Duodenal mucosa (tissue), 2 donors: ENCODE data around the gene BCORL1.

ENCODE experiments used
- H3K27ac ChIP-seq: one replicate; pipeline ENCODE4 v1.7.0; 2013; ENCODE audit warnings: low read depth, low read length
- H3K27me3 ChIP-seq, 2 donors: one replicate each; pipeline ENCODE4 v1.7.0; 2013; ENCODE audit warnings: low read length in 2 of 2, control low read depth in 1 of 2; ENCODE audit not compliant: insufficient read depth in 2 of 2, control insufficient read depth in 1 of 2
- H3K36me3 ChIP-seq, 2 donors: one replicate each; pipeline ENCODE4 v1.7.0; 2013; ENCODE audit warnings: low read length in 2 of 2, control low read depth in 1 of 2; ENCODE audit not compliant: insufficient read depth in 2 of 2, control insufficient read depth in 1 of 2
- H3K4me1 ChIP-seq, 2 donors: one replicate each; pipeline ENCODE4 v1.7.0; 2013; ENCODE audit warnings: low read length in 2 of 2, control low read depth in 1 of 2; ENCODE audit not compliant: insufficient read depth in 2 of 2, control insufficient read depth in 1 of 2
- H3K4me3 ChIP-seq, 2 donors: one replicate each; pipeline ENCODE4 v1.7.0; 2013; ENCODE audit warnings: low read length in 2 of 2, low read depth in 1 of 2
- H3K9ac ChIP-seq, 2 donors: one replicate each; pipeline ENCODE4 v1.7.0; 2013; ENCODE audit warnings: low read length in 2 of 2, low read depth in 1 of 2
- H3K9me3 ChIP-seq, 2 donors: one replicate each; pipeline ENCODE4 v1.7.0; 2013; ENCODE audit warnings: low read length in 2 of 2, control low read depth in 1 of 2; ENCODE audit not compliant: control insufficient read depth in 1 of 2

BCORL1 gene

DNA sequence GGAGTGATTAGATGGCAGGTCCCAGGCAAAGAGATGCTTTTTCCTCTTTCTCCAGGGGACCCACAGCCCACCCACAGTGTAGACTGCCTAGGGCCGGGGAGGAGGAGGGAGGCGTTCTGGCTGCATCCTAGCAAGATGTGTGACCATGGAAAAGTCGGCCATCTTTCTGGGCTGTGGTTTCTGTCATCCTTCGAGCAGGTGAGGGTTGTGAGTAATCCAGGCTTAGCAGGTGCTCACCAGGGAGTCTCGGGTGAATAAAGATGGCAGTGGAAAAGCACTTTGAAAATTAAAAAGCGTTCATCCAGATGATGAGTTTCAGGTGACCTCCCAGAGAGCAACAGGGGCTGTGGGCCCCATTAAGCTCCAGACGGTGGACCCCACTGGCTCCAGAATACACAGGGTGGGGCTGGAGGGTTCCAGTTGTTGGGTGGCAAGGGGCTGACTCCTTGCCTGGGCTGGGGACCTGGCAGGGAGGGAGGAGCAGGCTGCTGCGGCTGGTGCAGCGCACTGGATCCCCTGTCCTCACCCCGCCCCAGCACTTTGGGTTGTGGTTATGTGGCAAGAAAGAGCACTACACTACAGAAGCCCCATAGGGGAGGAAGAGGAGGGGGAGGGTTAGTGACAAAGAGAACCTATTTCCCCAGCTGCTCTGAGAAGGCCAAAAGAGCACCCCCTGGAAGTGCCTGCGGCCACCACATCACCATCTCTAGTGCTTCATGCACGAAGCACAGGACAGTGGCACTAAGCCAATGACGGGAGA, 104.2 kb downstream of the BCORL1 start:
- peak overlapping the region; percentile 7 to 18 for H3K9ac ChIP-seq
- no peaks in the 10 kb centered on the region for H3K9me3 ChIP-seq
- peaks cover 25 to 30% of the 10 kb centered on the region in 2 donors for H3K4me1 ChIP-seq
- H3K27me3 ChIP-seq: no peaks in the 10 kb centered on the region
- no peaks in the 10 kb centered on the region for H3K36me3 ChIP-seq
- peak overlapping the region; percentile 10 for H3K27ac ChIP-seq
- H3K4me3 ChIP-seq: peak overlapping the region in 1 of 2 donors; percentile 55

DNA sequence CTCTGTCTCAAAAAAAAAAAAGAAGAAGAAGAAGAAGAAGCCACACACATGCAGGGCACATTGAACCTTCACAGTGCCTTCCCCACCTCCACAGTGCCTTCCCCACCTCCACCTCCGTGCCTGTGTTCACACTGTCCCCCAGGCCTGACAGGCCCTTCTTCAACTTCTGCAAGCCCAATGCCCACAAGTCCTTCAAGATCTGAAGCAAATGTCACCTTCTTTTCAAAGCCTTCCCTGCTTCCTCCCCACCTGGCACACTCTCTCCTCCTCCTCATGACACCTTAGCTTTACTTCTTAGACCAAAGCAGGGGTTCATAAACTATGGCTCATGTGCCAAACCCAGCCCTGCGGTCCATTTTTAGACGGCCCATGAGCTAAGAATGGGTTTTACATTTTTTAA, 107.9 kb downstream of the BCORL1 start:
- Histone ChIP-seq H3K4me3 (no peak overlapping the region), H3K27ac (no peak overlapping the region), H3K9ac (no peak overlapping the region), H3K36me3 (no peaks in the 10 kb centered on the region), H3K4me1 (peaks cover 21 to 25% of the 10 kb centered on the region in 2 donors), H3K9me3 (no peaks in the 10 kb centered on the region), H3K27me3 (no peaks in the 10 kb centered on the region)

DNA sequence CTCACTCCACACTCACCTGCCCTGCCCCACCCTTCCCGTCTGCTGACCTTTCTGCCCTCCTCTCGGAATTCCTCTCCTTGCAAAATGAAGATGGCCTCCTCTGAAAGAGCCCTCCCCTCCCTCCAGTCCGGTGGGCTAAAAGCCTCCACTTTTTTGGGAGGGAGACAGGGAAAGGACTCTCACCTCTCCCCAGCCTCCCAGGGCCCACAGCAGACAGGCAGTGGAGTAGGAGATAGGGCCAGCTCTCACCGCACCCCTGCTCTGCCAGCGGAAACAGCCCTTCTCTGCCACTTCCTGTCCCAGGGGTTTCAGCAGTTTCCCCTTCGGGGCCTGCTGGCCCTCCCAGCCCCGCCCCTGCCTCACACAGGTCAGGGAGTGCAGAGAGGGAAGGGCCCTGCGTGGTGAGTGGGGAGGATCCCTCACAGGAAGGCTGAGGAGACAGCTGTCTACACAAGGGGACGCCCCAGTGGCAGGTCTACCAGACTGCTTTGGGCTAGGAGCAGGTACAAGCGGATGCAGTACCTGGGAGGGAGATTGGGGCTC, 109.6 kb downstream of the BCORL1 start:
- Histone ChIP-seq H3K27ac (no peak overlapping the region), H3K9me3 (no peaks in the 10 kb centered on the region), H3K9ac (peak overlapping the region in 1 of 2 donors; percentile 33), H3K4me3 (peak overlapping the region in 1 of 2 donors; percentile 28), H3K36me3 (no peaks in the 10 kb centered on the region), H3K4me1 (peaks cover 12 to 20% of the 10 kb centered on the region in 2 donors), H3K27me3 (no peaks in the 10 kb centered on the region)

DNA sequence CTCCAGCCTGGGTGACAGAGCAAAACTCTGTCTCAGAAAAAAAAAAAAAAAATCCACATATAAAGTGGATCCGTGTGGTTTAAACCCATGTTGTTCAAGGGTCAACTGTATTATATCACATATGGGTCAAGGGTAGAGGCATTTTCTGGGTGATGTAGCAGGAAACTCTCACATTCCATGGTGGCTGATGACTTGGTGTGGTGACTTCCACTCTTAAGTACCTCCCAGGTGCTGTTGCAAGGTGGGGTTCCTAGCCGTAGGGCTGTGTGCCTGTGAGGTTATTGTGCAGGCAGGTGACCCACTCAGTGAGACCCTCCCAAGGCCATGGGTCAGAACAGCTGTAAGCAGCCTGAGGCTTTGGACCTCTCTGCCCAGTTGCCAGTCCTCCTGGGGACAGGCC, 110.8 kb downstream of the BCORL1 start:
- H3K27ac ChIP-seq: no peak overlapping the region
- H3K9me3 ChIP-seq: no peaks in the 10 kb centered on the region
- no peaks in the 10 kb centered on the region for H3K36me3 ChIP-seq
- H3K9ac ChIP-seq: no peak overlapping the region
- H3K4me3 ChIP-seq: no peak overlapping the region
- H3K27me3 ChIP-seq: no peaks in the 10 kb centered on the region
- H3K4me1 ChIP-seq: peaks cover 22% of the 10 kb centered on the region in 2 donors

DNA sequence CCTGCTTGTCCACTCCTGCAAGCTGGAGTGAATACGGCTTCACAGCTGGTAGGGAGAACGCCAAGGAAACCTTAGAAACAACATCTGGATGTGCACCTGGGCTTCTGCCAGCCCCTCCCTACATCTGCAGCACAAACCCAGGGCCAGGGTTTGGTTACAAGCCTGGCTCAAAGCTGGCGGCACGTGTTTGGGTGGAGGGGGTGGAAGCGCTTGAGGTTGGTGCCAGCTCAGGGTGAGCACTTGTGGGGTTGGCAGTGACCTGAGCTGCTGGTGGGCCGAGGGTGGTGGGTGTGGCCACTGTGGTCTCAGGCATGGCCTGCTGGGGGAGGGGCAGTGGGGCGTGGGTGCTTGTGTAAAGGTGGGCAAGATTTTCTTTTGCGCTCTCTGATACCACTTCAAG, 112.3 kb downstream of the BCORL1 start:
- H3K36me3 ChIP-seq: no peaks in the 10 kb centered on the region
- H3K4me1 ChIP-seq: peaks cover 31 to 36% of the 10 kb centered on the region in 2 donors
- H3K9me3 ChIP-seq: no peaks in the 10 kb centered on the region
- no peak overlapping the region for H3K4me3 ChIP-seq
- H3K9ac ChIP-seq: no peak overlapping the region
- H3K27me3 ChIP-seq: no peaks in the 10 kb centered on the region
- no peak overlapping the region for H3K27ac ChIP-seq

DNA sequence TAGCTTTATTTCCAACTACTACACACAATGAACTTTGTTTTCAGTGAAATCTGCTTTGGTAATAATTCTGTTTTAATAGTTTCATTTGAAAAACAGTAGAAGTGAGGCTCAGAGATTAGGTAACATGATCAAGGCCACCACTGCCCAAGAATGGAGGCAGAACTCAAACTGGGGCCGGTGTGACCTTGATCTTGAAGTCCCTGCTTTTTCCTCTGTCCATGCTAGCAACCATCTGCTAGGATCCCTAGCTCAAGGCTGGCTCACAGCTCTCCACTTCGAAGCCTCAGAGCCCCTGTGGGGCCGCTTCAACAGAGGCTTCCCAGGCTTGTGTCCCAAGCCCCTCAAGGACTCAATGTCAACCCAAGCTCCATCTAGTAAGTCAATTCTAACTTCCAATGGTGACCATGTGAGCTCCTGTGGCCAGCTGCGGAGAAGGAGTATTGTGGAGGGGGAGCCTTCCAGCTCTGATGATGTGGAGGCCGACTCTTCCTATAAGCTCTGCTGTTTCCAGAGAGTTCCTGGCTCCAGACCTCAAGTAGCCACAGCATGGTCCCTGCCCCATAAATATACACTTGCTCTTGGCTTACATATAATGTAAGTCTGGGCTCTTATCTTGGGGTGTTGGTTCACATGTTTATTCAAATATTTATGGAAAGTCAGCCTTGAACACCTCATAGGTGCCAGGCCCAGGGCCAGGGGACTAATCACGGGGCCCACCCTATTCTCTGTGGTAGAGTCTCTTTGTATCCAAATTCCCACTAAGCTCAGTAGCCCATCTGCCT, 113.0 kb downstream of the BCORL1 start:
- no peaks in the 10 kb centered on the region for H3K27me3 ChIP-seq
- no peaks in the 10 kb centered on the region for H3K9me3 ChIP-seq
- no peaks in the 10 kb centered on the region for H3K36me3 ChIP-seq
- no peak overlapping the region for H3K4me3 ChIP-seq
- H3K9ac ChIP-seq: no peak overlapping the region
- no peak overlapping the region for H3K27ac ChIP-seq
- H3K4me1 ChIP-seq: peaks cover 38 to 43% of the 10 kb centered on the region in 2 donors

DNA sequence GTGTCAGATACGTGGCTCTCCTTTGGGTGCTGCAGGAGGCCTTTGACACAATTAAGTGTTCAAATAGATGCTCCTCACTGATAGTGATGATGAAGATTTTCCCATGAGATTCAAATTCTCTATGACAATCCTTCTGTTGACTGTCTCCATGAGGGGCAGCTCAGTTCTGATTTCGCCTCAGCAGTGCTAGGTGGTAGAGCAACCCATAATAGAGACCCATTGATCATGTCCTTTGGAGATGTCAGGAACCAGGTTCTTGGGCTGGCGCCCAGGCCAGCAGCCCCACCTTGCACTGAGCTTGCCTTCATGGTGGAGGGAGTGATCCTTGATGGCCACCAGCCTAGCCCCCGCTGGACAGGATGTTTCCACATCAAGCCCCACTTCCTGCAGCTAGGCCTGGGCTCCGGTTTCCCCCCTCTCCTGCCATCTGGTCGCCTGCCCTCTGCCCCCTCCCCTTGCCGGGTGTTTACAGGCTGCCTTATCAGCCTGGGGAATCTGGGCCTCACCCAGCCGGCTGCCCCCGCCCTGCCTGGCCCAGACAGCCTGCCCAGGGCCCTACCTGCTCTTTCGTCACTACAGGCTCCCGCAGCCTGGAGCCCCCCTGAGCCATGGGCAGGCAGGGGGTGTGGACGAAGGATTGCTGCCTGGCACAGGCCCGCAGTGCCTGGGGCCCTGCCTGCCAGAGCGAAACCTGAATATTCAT, 115.2 kb downstream of the BCORL1 start:
- Histone ChIP-seq H3K9me3 (no peaks in the 10 kb centered on the region), H3K9ac (peak overlapping the region in 1 of 2 donors; percentile 18), H3K27ac (peak overlapping the region; percentile 10), H3K27me3 (no peaks in the 10 kb centered on the region), H3K4me3 (no peak overlapping the region), H3K4me1 (peaks cover 31 to 38% of the 10 kb centered on the region in 2 donors), H3K36me3 (no peaks in the 10 kb centered on the region)

DNA sequence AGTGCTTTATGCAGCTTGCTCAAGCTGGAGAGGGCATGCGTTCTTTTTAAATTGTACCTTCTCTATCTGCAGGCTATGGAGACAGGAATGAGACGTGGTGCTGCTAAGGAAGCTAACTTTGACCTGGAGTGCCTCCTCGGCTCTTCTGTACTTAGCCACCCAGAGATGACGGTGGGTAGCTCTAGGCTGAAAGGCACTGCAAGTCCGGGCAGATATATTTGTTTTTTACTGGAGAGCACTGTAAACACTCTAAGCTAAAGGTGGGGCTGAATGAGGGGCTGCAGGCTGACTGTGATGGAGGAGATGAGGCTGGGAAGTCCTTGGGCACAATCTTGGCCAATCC, 115.7 kb downstream of the BCORL1 start:
- no peaks in the 10 kb centered on the region for H3K9me3 ChIP-seq
- H3K4me3 ChIP-seq: no peak overlapping the region
- H3K27me3 ChIP-seq: no peaks in the 10 kb centered on the region
- peak overlapping the region; percentile 10 for H3K27ac ChIP-seq
- no peaks in the 10 kb centered on the region for H3K36me3 ChIP-seq
- peak overlapping the region in 1 of 2 donors; percentile 18 for H3K9ac ChIP-seq
- H3K4me1 ChIP-seq: peaks cover 29 to 36% of the 10 kb centered on the region in 2 donors

DNA sequence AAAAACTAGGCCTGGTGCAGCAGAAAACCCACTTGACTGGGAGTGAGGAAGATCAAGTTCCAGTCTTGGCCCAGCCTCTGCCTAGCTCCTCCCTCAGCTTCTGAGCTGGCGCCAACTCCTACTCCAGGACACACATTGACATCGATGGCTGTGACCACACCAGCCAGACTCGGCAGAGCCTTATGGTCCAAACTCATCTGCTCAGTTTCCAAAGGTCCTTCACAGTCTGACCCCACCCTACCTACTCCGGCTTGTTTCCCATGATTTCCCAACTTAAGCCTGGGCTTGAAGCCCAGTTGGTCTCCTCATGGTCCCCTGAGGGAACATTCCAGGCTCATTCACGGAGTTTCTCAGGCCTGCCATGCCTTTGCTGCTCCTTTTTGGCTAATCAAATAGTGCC, 117.7 kb downstream of the BCORL1 start:
- H3K36me3 ChIP-seq: no peaks in the 10 kb centered on the region
- H3K27me3 ChIP-seq: no peaks in the 10 kb centered on the region
- no peak overlapping the region for H3K4me3 ChIP-seq
- H3K27ac ChIP-seq: no peak overlapping the region
- H3K4me1 ChIP-seq: peaks cover 29 to 36% of the 10 kb centered on the region in 2 donors
- no peak overlapping the region for H3K9ac ChIP-seq
- H3K9me3 ChIP-seq: no peaks in the 10 kb centered on the region

DNA sequence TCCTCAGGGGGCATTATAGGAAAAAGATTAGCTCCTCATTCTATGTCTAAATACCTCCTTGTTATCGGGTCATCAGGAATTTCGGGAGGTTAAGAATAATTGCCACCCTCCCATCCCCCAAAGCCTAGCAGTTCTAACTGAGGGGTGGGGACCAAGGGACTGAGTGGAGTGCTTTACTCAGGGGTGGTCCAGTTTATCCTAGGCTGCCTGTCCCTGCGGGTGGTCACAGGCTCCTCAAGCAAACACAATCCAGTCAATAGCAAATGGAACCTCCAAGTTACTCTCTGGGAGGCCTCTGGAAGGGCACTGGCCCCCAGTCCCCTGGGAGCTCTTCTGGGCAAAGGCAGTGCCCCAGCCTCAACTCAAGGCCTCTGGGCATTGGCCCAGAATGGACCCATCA, 121.2 kb downstream of the BCORL1 start:
- Histone ChIP-seq H3K9ac (no peak overlapping the region), H3K4me3 (no peak overlapping the region), H3K36me3 (no peaks in the 10 kb centered on the region), H3K27ac (no peak overlapping the region), H3K27me3 (no peaks in the 10 kb centered on the region), H3K4me1 (peaks cover 27 to 42% of the 10 kb centered on the region in 2 donors), H3K9me3 (no peaks in the 10 kb centered on the region)
